ENCODE data around the gene RAB44. TPM values are rescaled to one million over a fixed set of nuclear protein-coding genes. Genes with fewer than 3 reads are reported as not detected.

The RAB44 gene
- total and polyA plus RNA-seq, 2 donors from 2014 or later = 1.5 TPM; not detected in 1

- no peaks in the 10 kb centered on the region for H3K27me3 ChIP-seq (ENCODE audit: control insufficient read depth, insufficient read depth, low read length)
- no peaks in the 10 kb centered on the region for H3K36me3 ChIP-seq (ENCODE audit: control insufficient read depth in 2 of 3, insufficient read depth in 3 of 3, low read length in 3 of 3)
- no peaks in the 10 kb centered on the region for H3K9me3 ChIP-seq (ENCODE audit: control insufficient read depth in 2 of 3, insufficient read depth in 1 of 3, low read length in 3 of 3)
- no peaks in the 10 kb centered on the region for H3K4me1 ChIP-seq (ENCODE audit: control insufficient read depth in 2 of 3, insufficient read depth in 2 of 3, low read depth in 1 of 3, low read length in 3 of 3)
- FAIRE-seq = no peak
- intact Hi-C loops (cut with DNase I) = no loop called here
- no peak overlapping the region for H3K27ac ChIP-seq (ENCODE audit: low read depth in 2 of 2, low read length in 2 of 2)
- H3K4me3 ChIP-seq (ENCODE audit: low read length in 3 of 3) = no peak overlapping the region
- no peak for DNase-seq
- no peak overlapping the region for H3K9ac ChIP-seq (ENCODE audit: low read length in 3 of 3)
- TF ChIP-seq, protein P1, sequence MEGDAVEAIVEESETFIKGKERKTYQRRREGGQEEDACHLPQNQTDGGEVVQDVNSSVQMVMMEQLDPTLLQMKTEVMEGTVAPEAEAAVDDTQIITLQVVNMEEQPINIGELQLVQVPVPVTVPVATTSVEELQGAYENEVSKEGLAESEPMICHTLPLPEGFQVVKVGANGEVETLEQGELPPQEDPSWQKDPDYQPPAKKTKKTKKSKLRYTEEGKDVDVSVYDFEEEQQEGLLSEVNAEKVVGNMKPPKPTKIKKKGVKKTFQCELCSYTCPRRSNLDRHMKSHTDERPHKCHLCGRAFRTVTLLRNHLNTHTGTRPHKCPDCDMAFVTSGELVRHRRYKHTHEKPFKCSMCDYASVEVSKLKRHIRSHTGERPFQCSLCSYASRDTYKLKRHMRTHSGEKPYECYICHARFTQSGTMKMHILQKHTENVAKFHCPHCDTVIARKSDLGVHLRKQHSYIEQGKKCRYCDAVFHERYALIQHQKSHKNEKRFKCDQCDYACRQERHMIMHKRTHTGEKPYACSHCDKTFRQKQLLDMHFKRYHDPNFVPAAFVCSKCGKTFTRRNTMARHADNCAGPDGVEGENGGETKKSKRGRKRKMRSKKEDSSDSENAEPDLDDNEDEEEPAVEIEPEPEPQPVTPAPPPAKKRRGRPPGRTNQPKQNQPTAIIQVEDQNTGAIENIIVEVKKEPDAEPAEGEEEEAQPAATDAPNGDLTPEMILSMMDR (IDR thresholded peaks at IDR 0.05; ENCODE audit: borderline replicate concordance, extremely low read depth, insufficient read depth) = no peak
Measured at GRCh38 chr6:36706339-36706738, 8.7 kb downstream of the RAB44 start.

- no peak overlapping the region for H3K27ac ChIP-seq (ENCODE audit: low read depth in 2 of 2, low read length in 2 of 2)
- H3K9me3 ChIP-seq (ENCODE audit: control insufficient read depth in 2 of 3, insufficient read depth in 1 of 3, low read length in 3 of 3) = no peaks in the 10 kb centered on the region
- H3K27me3 ChIP-seq (ENCODE audit: control insufficient read depth, insufficient read depth, low read length) = no peaks in the 10 kb centered on the region
- H3K4me1 ChIP-seq (ENCODE audit: control insufficient read depth in 2 of 3, insufficient read depth in 2 of 3, low read depth in 1 of 3, low read length in 3 of 3) = no peaks in the 10 kb centered on the region
- intact Hi-C loops (cut with DNase I) = no loop called here
- FAIRE-seq (no peak), DNase-seq (no peak)
- TF ChIP-seq, protein P1 (IDR thresholded peaks at IDR 0.05; ENCODE audit: borderline replicate concordance, extremely low read depth, insufficient read depth) = no peak
- no peak overlapping the region for H3K9ac ChIP-seq (ENCODE audit: low read length in 3 of 3)
- H3K36me3 ChIP-seq (ENCODE audit: control insufficient read depth in 2 of 3, insufficient read depth in 3 of 3, low read length in 3 of 3) = no peaks in the 10 kb centered on the region
- no peak overlapping the region for H3K4me3 ChIP-seq (ENCODE audit: low read length in 3 of 3)
Measured at GRCh38 chr6:36712816-36713215, 15.2 kb downstream of the RAB44 start.

GRCh38 chr6:36713846-36714245 is 16.2 kb downstream of the RAB44 start:
- no peak for FAIRE-seq

More at GRCh38 chr6:36713846-36714245, 16.2 kb downstream of the RAB44 start:
- no peak for DNase-seq
- Histone ChIP-seq H3K36me3 (ENCODE audit: control insufficient read depth in 2 of 3, insufficient read depth in 3 of 3, low read length in 3 of 3) (no peaks in the 10 kb centered on the region), H3K9ac (ENCODE audit: low read length in 3 of 3) (no peak overlapping the region), H3K4me1 (ENCODE audit: control insufficient read depth in 2 of 3, insufficient read depth in 2 of 3, low read depth in 1 of 3, low read length in 3 of 3) (no peaks in the 10 kb centered on the region), H3K27ac (ENCODE audit: low read depth in 2 of 2, low read length in 2 of 2) (no peak overlapping the region), H3K27me3 (ENCODE audit: control insufficient read depth, insufficient read depth, low read length) (no peaks in the 10 kb centered on the region), H3K4me3 (ENCODE audit: low read length in 3 of 3) (no peak overlapping the region), H3K9me3 (ENCODE audit: control insufficient read depth in 2 of 3, insufficient read depth in 1 of 3, low read length in 3 of 3) (no peaks in the 10 kb centered on the region)
- TF ChIP-seq, protein P1 (IDR thresholded peaks at IDR 0.05; ENCODE audit: borderline replicate concordance, extremely low read depth, insufficient read depth) = no peak
- intact Hi-C loops (cut with DNase I) = no loop called here
